Measurements from ENCODE around the gene PKD2L1.

GRCh38 chr10:100348389-100348927 lies 18.4 kb upstream of the PKD2L1 start:
- TF ChIP-seq CTCF (IDR thresholded peaks at IDR 0.05; ENCODE audit: insufficient read depth, low read length, poor library complexity, severe bottlenecking) (no peak), EZH2phosphoT487 (conservative IDR thresholded peaks at IDR 0.05; ENCODE audit: low read length) (no peak)
